HG03571 (cell line): ENCODE measurements around the gene DUSP22.
A peak's percentile ranks its signal among the peaks of the same experiment; 100 is the strongest.

Source experiments
- ATAC-seq: cut with Tn5 transposase; IDR thresholded peaks from one replicate; pipeline ENCODE4 v1.9.1; 2021; ENCODE audit not compliant: unreplicated experiment

Gene DUSP22

GRCh38 chr6:296151-297122 is 4.2 kb downstream of the DUSP22 start:
- peak; percentile 24 for ATAC-seq

DNA sequence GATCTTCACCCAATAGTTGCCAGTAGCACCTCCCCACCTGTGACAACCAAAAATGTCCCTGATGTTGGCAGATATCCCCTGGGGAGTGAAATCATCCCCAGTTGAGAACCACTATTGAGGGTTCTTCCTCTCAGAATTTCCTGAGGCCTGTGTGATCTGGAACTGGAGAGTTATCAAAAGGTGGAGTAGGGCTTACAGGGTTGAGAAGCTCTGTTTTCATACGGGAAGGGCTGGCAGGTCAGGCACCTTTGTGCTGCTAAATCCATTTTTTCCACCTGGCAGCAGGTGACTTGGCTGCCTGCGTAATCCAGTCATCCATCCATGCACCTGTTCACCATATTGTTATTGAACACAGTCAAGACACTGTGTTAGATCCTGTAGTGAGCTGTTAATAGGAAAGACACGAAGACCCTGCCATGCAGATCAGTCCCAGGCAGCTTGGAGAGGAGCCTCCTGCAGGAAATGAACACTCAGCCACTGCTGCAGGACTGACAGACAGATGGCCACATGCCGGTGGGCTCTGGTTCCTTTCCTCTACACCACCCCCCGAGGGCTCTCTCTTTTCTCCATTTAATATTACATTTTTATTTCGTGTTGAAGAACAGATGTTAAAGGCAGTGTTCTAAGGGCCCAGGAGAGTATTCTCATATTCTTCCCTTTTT is 5.4 kb downstream of the DUSP22 start:
- ATAC-seq, result no peak

DNA sequence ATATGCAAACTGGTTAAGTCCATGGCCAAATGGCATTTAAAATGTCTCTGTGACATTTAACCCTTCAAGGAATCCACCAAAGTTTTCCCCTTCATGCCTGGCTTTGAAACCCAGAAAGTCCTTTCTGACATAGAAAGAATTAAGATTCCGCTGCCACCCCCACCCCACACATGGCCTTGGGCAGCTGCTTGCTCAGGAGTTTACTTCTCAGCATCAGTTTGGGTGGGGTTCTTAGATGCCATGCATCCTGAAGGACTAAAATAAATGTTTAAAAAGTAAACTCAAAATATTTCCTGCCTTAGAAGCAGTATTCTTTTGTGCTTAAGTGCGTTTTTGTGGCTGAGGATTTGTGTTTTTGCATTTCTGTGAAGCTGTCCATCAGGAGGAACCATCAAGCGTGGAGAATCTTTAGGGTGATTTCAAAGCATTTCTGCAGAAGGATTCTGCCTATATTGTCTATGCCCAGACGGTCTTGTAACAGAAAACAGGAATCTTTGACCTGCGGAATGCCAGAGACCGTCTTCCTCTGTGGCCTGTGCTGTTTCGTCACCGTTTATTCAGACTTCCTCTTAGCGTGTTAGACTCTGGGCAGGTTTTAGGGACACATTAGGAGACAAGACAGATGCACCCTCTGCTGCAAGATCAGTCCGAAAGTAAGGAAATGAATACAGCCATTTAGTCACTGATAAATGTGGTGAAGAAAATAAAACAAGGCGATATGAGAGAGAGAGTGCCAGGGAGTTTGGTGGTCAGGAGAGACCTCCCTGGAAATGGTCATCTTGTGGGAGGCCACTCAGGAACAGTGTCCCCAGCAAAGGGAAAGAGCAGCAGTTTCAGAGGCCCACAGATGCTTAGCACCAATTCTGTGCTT is 6.2 kb downstream of the DUSP22 start:
- ATAC-seq, result no peak

GRCh38 chr6:299104-299980 is 7.1 kb downstream of the DUSP22 start:
- no peak for ATAC-seq

DNA sequence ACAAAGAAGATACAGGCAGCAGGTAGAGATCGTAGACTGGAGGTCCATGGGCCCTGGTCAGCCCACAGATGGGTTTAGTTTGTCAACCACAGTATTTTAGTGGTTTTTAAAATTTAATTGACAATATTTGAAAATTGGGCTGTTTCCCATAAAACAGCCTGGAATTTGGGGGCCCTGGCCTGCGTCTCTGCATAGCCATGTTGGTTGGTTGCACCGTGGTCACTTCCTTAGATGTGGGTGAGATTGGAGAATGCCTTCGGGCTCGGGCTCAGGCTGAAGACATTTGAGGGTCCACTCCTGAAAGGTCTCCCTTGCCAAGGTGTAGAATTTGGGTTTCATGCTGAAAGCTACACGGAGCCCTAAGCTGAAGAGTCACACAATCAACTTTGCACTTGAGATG is 7.7 kb downstream of the DUSP22 start:
- ATAC-seq, result no peak

DNA sequence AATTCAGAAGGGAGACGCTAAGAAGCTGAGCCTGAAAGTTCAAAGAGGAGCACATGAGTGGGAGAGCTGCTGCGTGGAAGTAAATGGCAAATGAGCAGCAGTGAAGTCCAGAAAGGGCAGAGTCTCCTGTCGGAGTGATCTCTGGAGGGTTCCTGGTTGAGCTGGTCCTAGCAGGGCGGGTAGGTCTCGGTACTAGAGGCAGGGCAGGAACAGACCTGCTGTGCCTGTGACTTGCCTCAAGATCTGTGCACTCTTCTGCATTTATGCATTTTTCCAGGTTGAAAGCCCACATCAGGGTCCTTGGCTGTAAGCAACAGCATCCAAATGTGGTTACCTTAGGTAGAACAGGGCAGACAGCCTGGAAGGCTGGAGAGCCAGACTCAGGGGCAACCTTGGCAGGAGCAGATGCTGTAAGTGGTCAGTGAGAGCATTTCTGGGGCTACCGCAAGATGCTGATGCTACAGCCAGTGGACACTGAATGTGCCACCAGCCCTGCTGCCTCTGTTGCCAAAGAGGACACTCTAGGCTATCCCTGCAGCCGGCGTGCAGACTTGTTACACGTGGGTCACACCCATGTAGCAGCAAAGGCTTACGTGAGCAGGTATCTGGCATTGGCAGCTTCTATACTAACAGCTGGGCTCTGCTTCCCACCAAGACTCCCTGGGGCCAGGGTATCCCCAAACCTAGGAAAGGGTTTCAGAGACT is 8.4 kb downstream of the DUSP22 start:
- no peak for ATAC-seq

- no peak for ATAC-seq
These were observed 9.2 kb downstream of the DUSP22 start for GRCh38 chr6:301526-301925.

GRCh38 chr6:301929-302705 is 9.8 kb downstream of the DUSP22 start:
- no peak for ATAC-seq

DNA sequence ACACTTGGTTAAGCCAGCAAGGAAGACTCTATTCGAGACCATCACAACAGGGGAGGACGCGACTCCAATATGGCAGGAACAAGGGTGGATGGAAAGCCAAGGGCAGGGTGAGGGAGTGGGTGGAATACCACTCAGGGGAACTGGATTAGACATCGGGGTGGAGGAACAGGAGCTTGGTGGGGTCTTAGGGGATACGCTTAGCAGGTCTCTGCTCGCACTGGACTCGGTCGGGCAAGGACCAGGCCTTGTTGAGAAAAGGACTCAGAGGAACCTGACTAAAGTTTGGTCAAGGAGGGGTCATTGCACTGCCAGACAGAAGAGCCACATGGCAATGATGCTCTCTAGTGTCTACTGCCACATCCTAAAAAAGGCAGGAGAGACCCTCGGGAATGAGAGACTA is 10.5 kb downstream of the DUSP22 start:
- ATAC-seq, result no peak

GRCh38 chr6:303263-303662 is 11.0 kb downstream of the DUSP22 start:
- no peak for ATAC-seq

DNA sequence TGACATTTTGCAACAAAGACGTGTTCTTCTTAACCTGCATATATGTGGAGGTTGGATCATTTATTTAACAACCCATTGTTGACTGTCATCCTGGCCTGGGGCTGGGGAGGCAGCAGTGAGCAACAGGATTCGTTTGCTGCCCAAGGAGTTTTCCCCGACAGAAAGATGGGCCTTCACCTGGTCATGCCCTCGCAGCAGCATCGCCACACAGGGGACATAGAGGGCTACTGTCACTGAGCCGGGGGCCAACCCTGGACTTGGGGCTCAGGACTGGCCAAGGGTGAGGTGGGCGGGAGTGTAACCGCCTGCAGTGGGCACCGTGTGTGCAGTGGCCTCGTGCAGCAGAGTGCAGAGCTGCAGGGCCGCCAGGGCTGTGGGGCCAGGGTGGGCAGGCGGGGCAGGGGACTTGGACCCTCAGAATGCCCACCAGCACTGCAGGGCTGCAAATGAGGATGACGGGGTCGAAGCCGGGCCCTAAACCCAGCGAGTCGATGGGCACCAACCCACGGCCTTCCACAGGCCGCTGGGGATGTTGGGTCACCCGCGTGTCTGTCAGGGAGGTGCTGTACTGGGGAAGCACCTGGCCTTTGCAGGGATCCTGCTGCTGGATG is 11.8 kb downstream of the DUSP22 start:
- ATAC-seq, result no peak

DNA sequence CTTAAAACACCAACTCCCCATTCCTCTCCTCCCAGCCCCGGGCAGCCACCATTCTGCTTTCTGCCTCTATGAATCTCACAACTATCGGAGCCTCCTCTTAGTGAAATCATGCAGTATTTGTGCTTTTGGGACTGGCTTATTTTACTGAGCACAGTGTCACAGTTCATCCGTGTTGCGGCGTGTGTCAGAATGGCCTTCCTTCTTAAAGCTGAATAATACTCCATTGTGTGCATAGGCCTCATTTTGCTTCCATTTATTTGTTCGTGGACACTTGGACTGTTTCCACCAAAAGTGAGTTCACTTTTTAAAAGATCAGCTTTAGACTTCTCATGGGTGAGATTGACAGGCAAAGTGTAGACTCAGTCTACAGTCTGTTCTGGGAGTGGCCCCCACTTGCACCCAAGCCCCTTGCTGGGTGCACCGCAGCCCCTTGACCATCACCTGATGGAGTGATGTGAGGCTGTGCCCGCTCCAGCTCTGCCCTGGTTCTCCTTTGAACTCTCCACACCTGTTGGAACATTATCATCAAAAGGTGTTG is 12.6 kb downstream of the DUSP22 start:
- ATAC-seq, result peak; percentile 3

GRCh38 chr6:305371-306206 is 13.3 kb downstream of the DUSP22 start:
- ATAC-seq, result peak; percentile 85

DNA sequence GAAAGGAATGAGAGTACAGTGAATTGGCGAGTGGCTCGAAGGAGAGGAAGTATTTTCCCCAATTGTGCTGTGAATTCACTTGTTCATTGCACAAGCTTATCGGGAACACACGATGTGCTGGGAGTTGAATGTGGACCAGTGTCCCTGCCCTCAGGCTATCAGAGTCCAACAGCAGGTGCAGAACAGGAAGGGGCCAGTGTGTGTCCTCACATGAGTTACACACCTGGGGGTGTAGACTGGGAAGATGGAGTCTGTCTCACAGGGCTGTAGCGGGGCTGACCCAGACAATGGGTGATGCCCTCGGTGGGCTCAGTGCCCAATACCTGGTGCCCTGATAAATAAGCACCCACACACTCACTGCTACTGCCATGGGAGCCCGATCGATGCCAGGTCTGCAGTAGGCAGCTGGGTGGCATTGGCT is 14.4 kb downstream of the DUSP22 start:
- ATAC-seq, result no peak

DNA sequence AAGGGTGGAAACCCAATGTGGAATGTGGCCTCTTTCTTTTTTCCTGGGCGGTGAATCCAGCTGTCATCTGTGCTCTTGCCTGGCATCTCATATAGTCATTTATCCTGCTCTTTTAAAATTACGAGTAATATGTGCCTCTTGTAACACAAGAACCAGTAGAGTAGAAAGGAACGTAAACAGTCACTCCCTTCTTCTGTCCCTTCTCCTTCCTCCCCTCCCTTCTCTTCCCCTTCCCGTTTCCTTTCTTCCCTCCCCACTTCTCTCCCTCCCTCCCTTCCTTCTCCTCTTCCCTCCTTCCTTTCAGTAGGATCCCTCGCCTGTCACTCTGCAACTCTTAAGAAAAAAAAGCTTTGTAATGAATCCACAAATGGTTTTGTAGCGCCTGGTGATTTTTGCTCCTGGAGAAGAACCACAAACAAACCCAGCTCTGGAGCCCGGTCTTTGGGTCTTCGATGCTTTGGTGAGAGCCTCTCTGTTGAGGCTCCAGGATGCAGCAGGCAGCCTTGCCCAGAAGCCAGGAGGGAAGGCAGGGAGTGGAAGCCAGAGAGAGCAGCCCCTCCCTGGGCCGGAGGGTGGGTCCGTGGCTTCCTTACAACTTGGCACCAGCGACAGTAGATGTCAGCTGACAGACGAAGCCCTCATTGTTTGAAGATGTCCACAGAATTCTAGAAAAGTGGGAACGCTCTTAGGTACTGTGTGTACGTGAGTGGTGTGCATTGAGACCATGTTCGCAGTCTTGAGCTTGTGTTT is 15.0 kb downstream of the DUSP22 start:
- no peak for ATAC-seq

DNA sequence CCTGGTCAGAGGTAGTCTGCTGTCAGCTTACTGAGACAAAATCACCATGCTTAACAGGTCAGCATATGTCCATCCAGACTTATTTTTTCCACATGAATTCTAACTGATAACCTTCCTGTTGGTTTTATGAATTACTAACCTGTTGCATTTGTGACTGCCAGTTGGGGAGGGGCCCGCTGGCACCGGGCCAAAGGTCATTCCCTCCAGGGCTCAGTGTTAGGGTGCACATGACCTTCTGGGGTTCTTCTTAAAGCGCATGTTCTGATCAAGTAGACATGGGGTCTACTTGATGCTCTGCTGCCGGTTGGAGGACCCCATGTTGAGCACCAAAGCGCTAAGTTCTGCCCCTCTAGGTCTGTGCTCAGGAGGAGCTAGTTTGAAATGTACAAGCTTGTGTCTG is 15.6 kb downstream of the DUSP22 start:
- ATAC-seq, result no peak

DNA sequence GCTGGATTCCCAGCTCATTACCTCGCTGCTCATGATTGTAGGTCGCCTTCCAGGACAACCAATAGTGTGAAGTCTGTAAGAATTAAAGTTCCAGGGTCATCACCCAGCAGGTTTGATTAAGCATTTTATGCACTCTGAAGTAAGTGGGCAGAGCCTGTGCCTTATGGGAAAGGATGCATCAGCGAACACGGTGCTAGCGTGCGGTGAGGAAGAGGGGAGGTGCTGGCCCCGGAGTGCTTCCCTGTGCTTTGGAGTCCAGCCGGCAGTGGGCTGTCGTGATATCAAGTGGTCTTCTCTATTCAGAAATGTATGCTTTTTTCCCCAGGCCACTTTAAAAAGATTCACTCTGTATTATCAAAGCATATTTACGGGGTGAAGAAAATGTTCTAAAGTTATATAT is 16.0 kb downstream of the DUSP22 start:
- ATAC-seq, result no peak
